K562 (cell line): ENCODE data around the gene MAP2K7. TPM values are rescaled to one million over a fixed set of nuclear protein-coding genes. Genes with fewer than 3 reads are reported as not detected.

Experiments
- C11orf30 ChIP-seq: fragments of 450-650 bp; IDR thresholded peaks from 2 replicates; pipeline ENCODE4 v1.6.1; 2016; ENCODE audit warnings: low read depth, mild to moderate bottlenecking
- CBX5 ChIP-seq: IDR thresholded peaks from 2 replicates; pipeline ENCODE4 v1.6.1; 2014; ENCODE audit warnings: low read depth, borderline replicate concordance
- CCAR2 ChIP-seq: fragments of 200-400 bp; formaldehyde crosslinking; IDR thresholded peaks from 2 replicates; pipeline ENCODE4 v1.6.1; 2017; ENCODE audit warnings: mild to moderate bottlenecking, low read depth, low read length
- ESRRB ChIP-seq: fragments of 250-450 bp; sonication (Bioruptor Pico); IDR thresholded peaks from 2 replicates; pipeline ENCODE4 v1.5.0; 2020; ENCODE audit warnings: mild to moderate bottlenecking, moderate library complexity, borderline replicate concordance
- GATAD2B ChIP-seq: fragments of 450-650 bp; IDR thresholded peaks from 2 replicates; pipeline ENCODE4 v1.6.1; 2017; ENCODE audit warnings: mild to moderate bottlenecking, borderline replicate concordance
- HMGXB4 ChIP-seq: sonication (generic); formaldehyde crosslinking; IDR thresholded peaks from 2 replicates; pipeline ENCODE4 v1.8.1; 2023; ENCODE audit warnings: mild to moderate bottlenecking, missing genetic modification reagents
- HNRNPL ChIP-seq: fragments of 200-400 bp; formaldehyde crosslinking; IDR thresholded peaks from 2 replicates; pipeline ENCODE4 v1.6.1; 2017; ENCODE audit warnings: low read depth, mild to moderate bottlenecking, low read length
- JUN ChIP-seq, 2 experiments: sonication (generic) in 1 of 2; formaldehyde crosslinking in 1 of 2; IDR thresholded peaks; 2 replicates each; pipeline versions ENCODE4 v1.6.1 to v1.8.0; 2012 to 2022; ENCODE audit warnings: borderline replicate concordance in 2 of 2, mild to moderate bottlenecking in 2 of 2, improper control_type of control experiment in 1 of 2, low read depth in 1 of 2, low read length in 1 of 2, missing genetic modification reagents in 1 of 2
- LEF1 ChIP-seq: fragments of 450-650 bp; IDR thresholded peaks from 2 replicates; pipeline ENCODE4 v1.6.1; 2016; ENCODE audit warnings: mild to moderate bottlenecking
- MEF2D ChIP-seq: conservative IDR thresholded peaks from 2 replicates; pipeline ENCODE4 v1.6.1; 2016; ENCODE audit warnings: low read depth, missing genetic modification characterization, missing compliant biosample characterization
- MLLT1 ChIP-seq, 2 experiments: fragments of 450-650 bp; IDR thresholded peaks; 2 replicates each; pipeline ENCODE4 v1.6.1; 2016
- MYNN ChIP-seq, 2 experiments: sonication (generic); formaldehyde crosslinking in 1 of 2; IDR thresholded peaks; 2 replicates each; pipeline versions ENCODE4 v1.5.0 to v1.6.1; 2016 to 2020; ENCODE audit warnings: antibody characterized with exemption in 1 of 2, missing genetic modification reagents in 1 of 2
- OTX1 ChIP-seq: fragments of 450-650 bp; formaldehyde crosslinking; IDR thresholded peaks from 2 replicates; pipeline ENCODE4 v1.4.0; 2022; ENCODE audit warnings: mild to moderate bottlenecking
- PHB ChIP-seq: fragments of 250-450 bp; sonication (Bioruptor Pico); IDR thresholded peaks from 2 replicates; pipeline ENCODE4 v1.5.0; 2021
- POLR2G ChIP-seq: fragments of 200-400 bp; formaldehyde crosslinking; IDR thresholded peaks from 2 replicates; pipeline ENCODE4 v1.6.1; 2017; ENCODE audit warnings: low read depth, mild to moderate bottlenecking, antibody characterized with exemption, low read length, moderate library complexity
- SLC30A9 ChIP-seq: fragments of 250-450 bp; sonication (Bioruptor Pico); IDR thresholded peaks from 2 replicates; pipeline ENCODE4 v1.8.0; 2022; ENCODE audit warnings: mild to moderate bottlenecking, moderate library complexity
- SMC3 ChIP-seq: conservative IDR thresholded peaks from 2 replicates; pipeline ENCODE4 v1.6.1; 2011; ENCODE audit warnings: low read depth, low read length, improper control_type of control experiment; ENCODE audit not compliant: insufficient read depth
- SNRNP70 ChIP-seq: fragments of 200-400 bp; formaldehyde crosslinking; optimal IDR thresholded peaks from 2 replicates; pipeline ENCODE3; 2017; ENCODE audit warnings: low read depth, low read length
- ZC3H11A ChIP-seq: IDR thresholded peaks from 2 replicates; pipeline ENCODE4 v1.6.1; 2012; ENCODE audit warnings: low read depth, low read length, improper control_type of control experiment
- ZHX1 ChIP-seq: fragments of 150-350 bp; conservative IDR thresholded peaks from 2 replicates; pipeline ENCODE4 v1.6.1; 2014; ENCODE audit warnings: low read length
- ZNF512 ChIP-seq: IDR thresholded peaks from 2 replicates; pipeline ENCODE4 v1.6.1; 2016; ENCODE audit warnings: missing genetic modification characterization, missing compliant biosample characterization
- polyA plus RNA-seq, 8 experiments: library from polyadenylated mRNA; depleted of rRNA in 4 of 8; stranded (reverse) in 5 of 8; unstranded in 3 of 8; fragments of >200 nt; fragmentation: Nextera tagmentation in 2 of 8; fragmentation: Illumina TruSeq in 1 of 8; extraction: Ambion mirVana in 2 of 8; extraction: Trizol in 1 of 8; gene quantifications; 2 replicates each; pipeline versions ENCODE4 v1.2.1 to v1.2.3, GENCODE V29; 2011 to 2014; ENCODE audit warnings: inconsistent platforms in 1 of 8, missing spikeins in 1 of 8
- total RNA-seq, 7 experiments: library from RNA; depleted of rRNA in 6 of 7; stranded (reverse); fragments of >200 nt in 6 of 7; fragmentation: Illumina TruSeq in 2 of 7; extraction: Trizol in 2 of 7; gene quantifications; 2 replicates each; pipeline versions ENCODE4 v1.2.1 to v1.2.3, GENCODE V29; 2011 to 2021; ENCODE audit warnings: low replicate concordance in 1 of 7

MAP2K7 gene
- total and polyA plus RNA-seq, 9 of the 15 experiments (the other 6 are each of a cell fraction or from before 2014, with no cell fraction given): 0.51 to 45.8 (median 14.1) TPM

- no peak for TF ChIP-seq OTX1
- no peak for TF ChIP-seq SLC30A9 (CRISPR knock-in tag)
- TF ChIP-seq ESRRB (CRISPR knock-in tag): no peak
- no peak for TF ChIP-seq MLLT1 (IDR thresholded peaks at IDR 0.05)
- no peak for TF ChIP-seq ZC3H11A
- no peak for TF ChIP-seq JUN (IDR thresholded peaks at IDR 0.05; ENCODE audit: borderline replicate concordance, low read depth, low read length)
- TF ChIP-seq JUN (CRISPR knock-in tag; IDR thresholded peaks at IDR 0.05; ENCODE audit: borderline replicate concordance): no peak
- TF ChIP-seq SMC3: no peak
- TF ChIP-seq C11orf30: no peak
- TF ChIP-seq CCAR2: no peak
- TF ChIP-seq LEF1: no peak
- TF ChIP-seq ZNF512 (tag): no peak
- TF ChIP-seq HMGXB4: no peak
- peak; percentile 79 for TF ChIP-seq POLR2G
- no peak for TF ChIP-seq PHB (CRISPR knock-in tag)
- TF ChIP-seq MEF2D (tag): no peak
- TF ChIP-seq MYNN (IDR thresholded peaks at IDR 0.05): peak; percentile 56; the same call in 1 of the 2 replicates
- no peak for TF ChIP-seq MYNN (CRISPR knock-in tag; IDR thresholded peaks at IDR 0.05)
- peak; percentile 25 for TF ChIP-seq SNRNP70
- TF ChIP-seq ZHX1: no peak
- 0 out of 2 replicates have a peak, but pooled peaks have one; percentile 72 for TF ChIP-seq HNRNPL
- no peak for TF ChIP-seq CBX5
- no peak for TF ChIP-seq GATAD2B
These were observed 24.1 kb downstream of the MAP2K7 start (continued) for GRCh38 chr19:7927605-7928333.
